Effector CD8-positive, alpha-beta T cell (primary cell): ENCODE data around the gene ANKRD36B.
"Not testable (repeated sequence)": the region's sequence is repeated elsewhere in the genome, so short reads cannot be mapped to it uniquely, and the experiment has no call there.

Experiments
- DNase-seq: peaks from one replicate; lab custom pipeline; 2025; lab: John Stamatoyannopoulos, UW
- total RNA-seq, 4 experiments: gene quantifications; one replicate each; lab custom pipeline; 2026; lab: John Stamatoyannopoulos, UW

ANKRD36B gene
- total RNA-seq: 36.7 to 71.3 (median 65.8) reads per million in 4 experiments

DNA sequence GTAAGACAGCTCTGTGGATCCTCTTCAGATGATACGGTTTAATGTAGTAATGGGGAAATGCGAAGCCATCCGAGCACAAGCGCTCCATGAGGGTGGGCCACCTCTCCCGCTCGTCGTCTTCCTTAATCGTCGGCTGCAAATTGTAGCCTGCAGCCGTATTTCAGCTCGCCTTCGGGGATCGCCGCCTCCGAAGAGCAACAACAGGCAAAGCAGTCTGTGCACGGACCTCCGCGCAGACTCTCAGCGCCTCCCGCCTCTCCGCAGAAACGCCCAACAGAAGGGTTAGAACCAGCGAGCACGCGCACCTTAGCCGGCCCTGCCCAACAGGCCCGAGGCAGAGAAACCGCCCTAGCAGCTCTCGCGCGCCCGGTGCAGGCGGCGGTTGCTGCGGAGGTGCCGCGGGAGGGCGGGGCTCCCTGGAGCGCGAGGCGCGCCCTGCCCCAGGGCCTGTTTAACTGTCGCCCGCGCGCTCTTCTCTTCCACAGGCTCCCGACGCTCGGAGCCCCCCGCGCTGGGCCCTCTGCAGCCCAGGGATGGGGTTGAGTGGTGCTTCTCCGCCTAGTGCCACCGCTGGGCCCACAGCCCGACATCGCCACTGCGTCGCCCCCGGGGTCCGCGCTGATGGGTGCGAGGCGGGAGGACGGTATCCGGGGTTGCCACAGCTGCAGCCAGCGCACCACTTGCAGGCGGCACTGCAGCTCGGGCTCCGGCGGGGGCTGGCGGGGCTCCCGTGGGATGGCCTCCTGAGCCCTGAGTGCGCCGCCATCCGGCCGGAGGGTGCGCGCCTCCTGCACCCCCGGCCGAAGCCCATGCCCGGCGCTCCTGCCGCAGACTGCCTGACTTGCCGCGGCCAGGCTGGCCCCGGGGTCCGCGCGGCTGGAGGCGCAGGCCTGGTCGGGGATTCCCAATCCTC is at the start of gene ANKRD36B:
ANKRD36B (minus strand) TSS at position 280 of the 913 bp plus-strand sequence; CDS start at position 88, 192 bp downstream.
- DNase-seq: not testable (repeated sequence)

- not testable (repeated sequence) for DNase-seq
These were observed 36.4 kb upstream of the ANKRD36B start for GRCh38 chr2:97626049-97626430.

DNA sequence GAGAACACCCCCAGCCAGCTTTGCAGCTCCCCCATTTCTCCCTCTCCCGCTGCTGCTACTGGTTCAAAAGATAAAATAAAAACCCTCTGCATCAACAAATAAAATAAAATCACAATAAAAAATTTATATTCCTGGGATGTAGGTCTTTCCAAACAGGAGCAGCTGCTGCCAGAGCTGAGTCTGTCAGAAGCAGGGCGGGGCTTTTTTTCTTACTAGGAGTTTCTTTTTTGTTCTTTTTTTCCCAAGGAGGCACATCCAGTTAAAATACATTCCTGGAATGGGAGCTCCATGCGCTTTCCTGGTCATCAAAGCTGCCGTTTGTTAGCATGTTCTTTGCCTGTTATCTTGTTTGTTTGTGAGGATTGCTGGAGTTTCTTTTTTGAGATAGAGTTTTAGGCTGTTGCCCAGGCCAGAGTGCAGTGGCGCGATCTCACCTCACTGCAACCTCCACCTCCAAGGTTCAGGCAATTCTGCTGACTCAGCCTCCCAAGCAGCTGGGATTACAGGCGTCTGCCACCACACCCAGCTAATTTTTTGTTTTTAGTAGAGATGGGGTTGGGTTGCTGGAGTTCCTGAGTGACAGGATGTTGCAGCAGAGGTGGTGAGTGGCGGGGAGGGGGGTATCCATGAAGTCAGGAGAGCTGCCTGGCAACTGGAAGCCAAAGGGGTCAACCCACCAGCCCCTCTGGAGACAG is 35.8 kb upstream of the ANKRD36B start:
- not testable (repeated sequence) for DNase-seq

- not testable (repeated sequence) for DNase-seq
These were observed 33.3 kb upstream of the ANKRD36B start for GRCh38 chr2:97622976-97623375.

- DNase-seq: not testable (repeated sequence)
These were observed 30.8 kb upstream of the ANKRD36B start for GRCh38 chr2:97620492-97620891.

DNA sequence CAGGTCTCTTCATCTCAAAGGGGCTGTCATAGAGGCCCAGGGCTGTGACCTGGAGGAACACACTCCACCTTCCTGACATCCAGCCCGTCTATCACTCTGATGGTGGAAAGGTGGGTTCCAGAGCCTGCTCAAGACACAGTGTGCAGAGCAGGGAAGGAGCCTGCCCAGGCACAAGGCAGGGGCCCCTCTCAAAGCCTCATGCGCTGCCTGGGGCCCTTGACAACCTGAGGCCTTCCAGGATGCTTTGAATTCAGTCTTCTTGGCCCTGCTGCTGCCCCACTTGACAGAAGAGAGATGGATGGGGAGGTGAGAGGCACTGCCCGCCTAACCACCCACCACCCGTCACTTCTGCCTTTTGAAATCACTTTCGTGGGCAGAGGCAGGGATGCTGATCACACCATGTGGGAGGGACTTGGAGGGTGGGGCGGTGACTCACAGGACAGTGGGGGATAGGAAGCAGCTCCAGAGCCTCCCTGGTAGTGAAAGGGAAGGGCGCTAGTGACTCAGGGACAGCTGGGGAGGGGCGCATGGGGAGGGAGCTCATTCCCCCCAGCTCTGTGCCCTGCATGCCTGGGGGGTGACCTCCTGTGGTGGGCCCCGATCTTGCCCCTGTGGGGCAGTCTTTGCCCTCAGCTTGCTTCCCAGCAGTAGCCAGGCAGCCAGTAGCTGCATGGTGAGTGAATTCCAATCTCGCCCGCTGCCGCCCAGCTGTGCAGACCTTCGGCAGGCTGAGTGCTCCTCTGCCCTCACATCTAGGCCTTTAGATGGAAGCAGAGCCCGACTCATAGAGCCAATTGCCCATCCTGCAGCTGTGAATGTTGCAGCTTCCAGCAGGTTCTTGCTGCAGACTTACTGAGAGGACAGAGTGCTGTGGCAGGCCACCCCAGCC is 29.5 kb upstream of the ANKRD36B start:
- not testable (repeated sequence) for DNase-seq

DNA sequence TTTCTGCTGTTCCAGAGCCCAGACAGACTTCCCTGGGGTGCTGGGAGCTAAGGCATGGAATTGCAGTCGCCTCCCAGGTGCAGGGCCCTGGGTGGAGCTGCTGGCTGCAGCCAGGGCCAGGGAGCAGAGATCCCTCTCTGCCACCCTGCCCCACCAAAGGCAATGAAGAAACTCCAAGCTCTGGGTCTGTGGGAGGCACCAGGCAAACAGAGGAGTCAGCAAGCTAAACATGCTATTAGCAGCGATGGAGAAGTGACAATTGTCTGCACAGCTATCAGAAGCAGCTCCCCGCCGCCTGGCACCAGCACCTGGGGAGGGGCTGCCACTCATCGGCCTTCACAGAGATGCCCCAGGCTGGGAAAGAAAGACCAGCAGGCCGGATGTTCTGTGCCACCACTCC is 28.2 kb upstream of the ANKRD36B start:
- no peak for DNase-seq

DNA sequence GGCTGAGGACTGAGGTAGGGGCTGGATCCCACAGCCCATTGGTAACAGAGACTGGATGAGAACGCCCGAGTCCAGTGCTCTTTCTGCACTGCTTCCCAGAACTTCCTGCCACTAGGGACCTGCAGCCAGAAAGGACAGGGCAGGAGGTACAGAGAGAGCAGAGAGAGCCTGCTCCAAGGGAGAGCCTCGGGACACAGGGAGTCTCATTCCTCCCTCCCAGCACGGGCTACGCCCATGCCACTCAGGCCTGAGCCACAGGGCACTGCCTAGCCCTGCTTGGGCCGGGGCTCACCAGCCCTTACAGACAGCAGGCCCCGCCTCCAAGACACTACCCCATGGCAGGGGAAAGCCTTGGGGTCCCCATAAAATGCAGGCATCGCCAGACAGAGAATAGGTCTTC is 26.1 kb upstream of the ANKRD36B start:
- DNase-seq: not testable (repeated sequence)

DNA sequence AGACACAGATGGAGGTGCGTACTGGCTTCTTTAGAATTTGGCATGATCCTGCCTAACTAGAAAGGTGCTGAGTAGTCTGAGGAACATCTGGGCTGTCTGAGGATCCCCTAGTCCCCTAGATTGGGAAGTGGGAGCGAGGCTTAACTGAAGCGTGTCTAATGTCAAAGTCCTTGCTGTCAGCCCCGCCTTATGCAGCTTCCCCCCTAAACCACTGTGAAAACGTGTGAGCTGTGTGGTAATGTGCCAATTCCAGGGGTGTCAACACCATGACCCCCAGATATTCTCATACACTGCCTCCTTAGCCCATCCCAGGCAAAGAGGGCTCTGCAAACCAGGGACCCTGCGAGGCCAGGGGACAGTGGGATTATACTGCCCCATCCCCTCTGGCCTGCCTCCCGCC is 22.2 kb upstream of the ANKRD36B start:
- not testable (repeated sequence) for DNase-seq

- not testable (repeated sequence) for DNase-seq
These were observed 19.1 kb upstream of the ANKRD36B start for GRCh38 chr2:97608745-97609144.

DNA sequence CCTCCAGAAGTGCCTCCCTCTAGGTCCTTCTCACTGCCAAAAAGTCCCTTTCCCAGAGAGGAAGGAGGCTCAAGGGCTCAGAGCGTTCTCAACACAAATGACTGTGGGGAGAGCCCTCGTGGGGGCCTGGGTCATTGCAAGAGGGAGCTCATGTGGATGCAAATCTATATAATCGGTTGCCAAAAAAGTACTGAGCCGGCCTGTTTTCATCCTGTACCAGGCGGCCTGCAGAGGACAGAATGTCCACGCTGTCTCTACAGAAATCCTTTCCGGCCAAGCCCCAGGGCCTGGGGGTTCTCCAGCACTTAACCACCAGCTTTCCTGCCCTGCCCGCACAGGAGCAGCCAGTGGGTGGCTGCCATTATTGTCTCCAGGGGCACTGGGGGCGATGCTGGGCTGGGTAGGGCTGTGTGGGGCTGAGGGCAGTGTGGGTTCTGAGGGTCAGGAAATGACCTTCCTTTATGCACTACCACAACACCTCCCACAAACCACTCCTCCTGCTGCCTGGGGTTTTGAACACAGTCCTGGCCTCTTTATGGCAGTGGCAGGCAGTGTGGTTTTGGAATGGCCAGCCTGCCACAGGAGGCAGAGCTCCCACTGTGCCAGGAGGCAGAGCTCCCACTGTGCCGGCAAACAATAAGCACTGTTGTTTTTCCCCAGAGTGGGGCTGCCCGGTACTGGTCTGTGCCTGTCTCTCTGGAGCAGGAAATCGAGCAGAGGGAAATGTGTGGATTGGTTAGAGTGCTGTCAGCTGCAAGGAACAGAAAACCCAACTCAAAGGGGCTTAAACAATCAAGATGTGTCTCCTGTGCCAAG is 16.1 kb upstream of the ANKRD36B start:
- not testable (repeated sequence) for DNase-seq

DNA sequence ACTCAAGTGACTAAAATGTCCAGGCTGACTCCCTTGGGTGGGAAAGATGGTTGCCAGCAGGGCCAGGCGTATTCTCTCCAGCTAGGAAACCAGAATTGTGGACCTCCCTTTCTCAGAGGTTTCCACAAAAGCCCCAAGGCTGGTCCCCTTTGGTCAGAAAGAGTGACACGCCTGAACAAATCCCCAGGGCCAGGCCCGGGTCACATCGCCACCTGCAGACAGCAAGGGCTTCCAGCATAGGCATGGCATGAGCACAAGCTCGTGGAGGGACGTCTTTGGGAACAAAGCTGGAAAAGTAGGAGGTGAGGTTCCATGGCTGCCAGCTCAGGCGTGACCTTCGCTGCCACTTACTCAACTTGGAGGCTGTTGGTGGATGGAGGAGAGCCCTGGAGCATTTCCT is 15.4 kb upstream of the ANKRD36B start:
- not testable (repeated sequence) for DNase-seq

- DNase-seq: not testable (repeated sequence)
These were observed 11.9 kb upstream of the ANKRD36B start for GRCh38 chr2:97601537-97601936.

DNA sequence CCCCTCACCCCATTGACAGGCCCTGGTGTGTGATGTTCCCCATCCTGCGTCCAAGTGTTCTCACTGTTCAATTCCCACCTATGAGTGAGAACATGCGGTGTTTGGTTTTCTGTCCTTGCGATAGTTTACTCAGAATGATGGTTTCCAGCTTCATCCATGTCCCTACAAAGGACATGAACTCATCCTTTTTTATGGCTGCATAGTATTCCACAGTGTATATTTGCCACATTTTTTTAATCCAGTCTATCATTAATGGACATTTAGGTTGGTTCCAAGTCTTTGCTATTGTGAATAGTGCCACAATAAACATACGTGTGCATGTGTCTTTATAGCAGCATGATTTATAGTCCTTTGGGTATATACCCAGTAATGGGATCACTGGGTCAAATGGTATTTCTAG is 6.5 kb upstream of the ANKRD36B start:
- DNase-seq: not testable (repeated sequence)

DNA sequence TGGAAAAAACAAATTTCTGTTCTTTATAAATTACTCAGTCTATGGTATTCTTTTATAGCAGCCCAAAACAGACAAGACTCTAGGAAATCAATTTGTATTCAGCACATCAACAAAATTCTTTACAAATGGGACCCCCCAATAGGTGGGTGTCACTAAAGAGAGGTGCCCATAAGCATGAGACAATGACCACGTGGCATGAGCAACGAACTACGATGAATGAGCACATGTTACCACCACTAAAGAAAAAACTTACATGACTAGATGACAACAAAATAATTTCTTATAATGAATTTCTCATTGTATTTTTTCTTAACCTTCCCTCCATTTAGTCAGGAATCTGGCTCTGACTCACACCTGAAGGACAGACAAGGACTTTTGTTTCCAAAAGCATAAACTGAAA is 3.8 kb upstream of the ANKRD36B start:
- DNase-seq: not testable (repeated sequence)

GRCh38 chr2:97590515-97591394 is 1.1 kb upstream of the ANKRD36B start:
- not testable (repeated sequence) for DNase-seq

GRCh38 chr2:97589257-97589597 is 450 bp downstream of the ANKRD36B start:
- DNase-seq: not testable (repeated sequence)

- not testable (repeated sequence) for DNase-seq
These were observed 24.0 kb downstream of the ANKRD36B start for GRCh38 chr2:97565674-97566073.

DNA sequence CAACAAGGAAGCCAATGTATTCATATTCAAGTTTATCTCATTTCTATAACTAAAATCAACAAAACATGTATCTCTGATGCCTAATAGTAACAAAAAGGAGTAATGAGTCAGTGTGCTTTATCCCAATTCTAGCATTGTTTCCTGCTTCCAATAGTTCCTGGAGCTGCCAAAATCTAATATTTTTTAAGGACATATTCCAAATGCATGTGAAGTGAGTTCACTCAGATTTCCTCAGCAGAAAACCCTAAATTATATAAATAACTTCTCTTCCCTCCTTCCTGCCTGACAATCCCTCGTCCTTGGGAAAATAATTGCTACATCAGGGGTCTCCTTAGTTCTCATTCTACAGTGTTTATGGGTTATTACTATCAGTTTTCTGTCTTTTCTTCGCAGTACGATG is 37.3 kb downstream of the ANKRD36B start:
- not testable (repeated sequence) for DNase-seq

- DNase-seq: not testable (repeated sequence)
These were observed 39.2 kb downstream of the ANKRD36B start for GRCh38 chr2:97550498-97550897.
